ENCODE measurements around the gene SAMM50.

DNA sequence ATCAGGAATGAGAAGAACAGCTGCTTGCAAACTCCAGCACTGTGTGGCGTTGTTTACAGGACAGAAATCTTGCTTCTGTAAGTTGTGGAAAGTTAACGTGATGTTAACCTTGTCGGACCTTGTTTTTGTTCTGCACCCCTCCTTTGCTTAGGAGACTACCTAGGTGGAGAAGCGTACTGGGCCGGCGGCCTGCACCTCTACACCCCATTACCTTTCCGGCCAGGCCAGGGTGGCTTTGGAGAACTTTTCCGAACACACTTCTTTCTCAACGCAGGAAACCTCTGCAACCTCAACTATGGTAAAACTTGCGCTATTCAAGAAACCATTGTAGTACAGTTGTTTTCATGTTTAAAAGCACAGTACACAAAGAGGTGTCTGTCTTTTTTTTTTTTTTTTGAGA, 33.7 kb downstream of the SAMM50 start:
- TF ChIP-seq POLR2A (IDR thresholded peaks at IDR 0.05; ENCODE audit: low read depth, low read length) (no peak), POLR2AphosphoS5 (IDR thresholded peaks at IDR 0.05; ENCODE audit: low read depth, low read length) (no peak), TAF1 (IDR thresholded peaks at IDR 0.05; ENCODE audit: borderline replicate concordance, low read depth, low read length) (no peak)
